SU-DHL-6 (cell line): ENCODE data around the gene VPS41.

Experiments used
- H2AFZ ChIP-seq: fragments of 200-600 bp; sonication (generic); 2 replicates; pipeline ENCODE4 v1.6.1; 2014; ENCODE audit warnings: low read depth, mild to moderate bottlenecking, moderate library complexity, mixed read lengths, antibody characterized with exemption, low read length; ENCODE audit not compliant: severe bottlenecking
- H3F3A ChIP-seq: fragments of 200-600 bp; shearing (Covaris generic); 2 replicates; pipeline ENCODE4 v1.6.0; 2016; ENCODE audit warnings: antibody characterized with exemption, mild to moderate bottlenecking; ENCODE audit not compliant: insufficient read depth
- H3K27ac ChIP-seq: fragments of 200-600 bp; sonication (generic); 2 replicates; pipeline ENCODE4 v1.5.1; 2016; ENCODE audit warnings: low read depth, mild to moderate bottlenecking, low read length, moderate library complexity, mixed read lengths
- H3K27me3 ChIP-seq: fragments of 200-600 bp; sonication (generic), shearing (Covaris generic); 2 replicates; pipeline ENCODE4 v1.6.0; 2014; ENCODE audit warnings: mild to moderate bottlenecking, low read length
- H3K36me3 ChIP-seq: fragments of 200-600 bp; sonication (generic); 2 replicates; pipeline ENCODE4 v1.6.1; 2014; ENCODE audit warnings: mild to moderate bottlenecking, low read length, mixed read lengths
- H3K4me2 ChIP-seq: fragments of 300-600, 200-600 bp; shearing (Covaris generic), sonication (generic); 2 replicates; pipeline ENCODE4 v1.6.0; 2014; ENCODE audit warnings: low read length, low read depth, mild to moderate bottlenecking; ENCODE audit not compliant: poor library complexity, severe bottlenecking
- H3K4me3 ChIP-seq: fragments of 200-600 bp; sonication (generic); 2 replicates; pipeline ENCODE4 v1.5.1; 2014; ENCODE audit warnings: antibody characterized with exemption, low read length, mild to moderate bottlenecking, mixed read lengths; ENCODE audit not compliant: insufficient read depth, poor library complexity, severe bottlenecking
- H3K79me2 ChIP-seq: fragments of 200-600 bp; sonication (generic); 2 replicates; pipeline ENCODE4 v1.6.1; 2014; ENCODE audit warnings: mild to moderate bottlenecking, low read length, moderate library complexity; ENCODE audit not compliant: insufficient read depth
- H3K9ac ChIP-seq: fragments of 200-600 bp; sonication (generic); 2 replicates; pipeline ENCODE4 v1.7.0; 2014; ENCODE audit warnings: mild to moderate bottlenecking, low read length
- H3K9me2 ChIP-seq: fragments of 200-600 bp; sonication (generic); replicated peaks from 2 replicates; pipeline ENCODE4 v1.6.1; 2014; ENCODE audit warnings: low read length; ENCODE audit not compliant: insufficient read depth
- H3K9me3 ChIP-seq: fragments of 200-600 bp; sonication (generic); 2 replicates; pipeline ENCODE4 v1.6.1; 2014; ENCODE audit warnings: low read length, mixed read lengths; ENCODE audit not compliant: insufficient read depth
- H4K20me1 ChIP-seq: fragments of 200-600 bp; sonication (generic); 2 replicates; pipeline ENCODE4 v1.6.1; 2014; ENCODE audit warnings: low read depth, mild to moderate bottlenecking, antibody characterized with exemption, low read length, moderate library complexity, mixed read lengths
- CTCF ChIP-seq: fragments of 200-600 bp; sonication (generic); IDR thresholded peaks from one replicate; pipeline ENCODE4 v1.5.1; 2017; ENCODE audit warnings: antibody characterized with exemption, mild to moderate bottlenecking, low read length, moderate library complexity; ENCODE audit not compliant: insufficient read depth, poor library complexity, severe bottlenecking
- EZH2phosphoT487 ChIP-seq: fragments of 200-600 bp; sonication (generic), shearing (Covaris generic); conservative IDR thresholded peaks from 2 replicates; pipeline ENCODE4 v1.6.1; 2018; ENCODE audit warnings: mild to moderate bottlenecking, antibody characterized with exemption, low read length, moderate library complexity, mixed read lengths

The VPS41 gene

GRCh38 chr7:38740041-38740440 lies 168.9 kb downstream of the VPS41 start:
- no peaks in the 10 kb centered on the region for H3K9me2 ChIP-seq
- no peak overlapping the region for H3K9ac ChIP-seq
- H3K27ac ChIP-seq, result no peak overlapping the region
- peaks cover 15% of the 10 kb centered on the region; the same call in 1 of the 2 replicates for H3K36me3 ChIP-seq
- no peaks in the 10 kb centered on the region for H3K9me3 ChIP-seq
- H2AFZ ChIP-seq, result no peak overlapping the region
- no peak overlapping the region for H3K4me2 ChIP-seq
- no peak overlapping the region for H3K4me3 ChIP-seq
- H3K79me2 ChIP-seq, result no peaks in the 10 kb centered on the region
- no peaks in the 10 kb centered on the region for H4K20me1 ChIP-seq
- TF ChIP-seq EZH2phosphoT487 (no peak), CTCF (no peak)
- no peaks in the 10 kb centered on the region for H3F3A ChIP-seq
- no peaks in the 10 kb centered on the region for H3K27me3 ChIP-seq

GRCh38 chr7:38736138-38736537 lies 172.9 kb downstream of the VPS41 start:
- TF ChIP-seq EZH2phosphoT487 (no peak), CTCF (no peak)
- no peaks in the 10 kb centered on the region for H3F3A ChIP-seq

GRCh38 chr7:38731215-38731614 lies 177.8 kb downstream of the VPS41 start:
- no peaks in the 10 kb centered on the region for H3K9me3 ChIP-seq
- no peak overlapping the region for H2AFZ ChIP-seq
- H3K27ac ChIP-seq, result no peak overlapping the region
- no peaks in the 10 kb centered on the region for H3K9me2 ChIP-seq
- no peaks in the 10 kb centered on the region for H3K27me3 ChIP-seq
- H3K79me2 ChIP-seq, result no peaks in the 10 kb centered on the region
- no peak overlapping the region for H3K4me2 ChIP-seq
- H4K20me1 ChIP-seq, result no peaks in the 10 kb centered on the region
- H3F3A ChIP-seq, result no peaks in the 10 kb centered on the region
- H3K4me3 ChIP-seq, result no peak overlapping the region
- H3K9ac ChIP-seq, result no peak overlapping the region
- TF ChIP-seq CTCF (no peak), EZH2phosphoT487 (no peak)
- H3K36me3 ChIP-seq, result no peaks in the 10 kb centered on the region

More at GRCh38 chr7:38736138-38736537, 172.9 kb downstream of the VPS41 start:
- Histone ChIP-seq H3K4me3 (no peak overlapping the region), H3K9ac (no peak overlapping the region), H2AFZ (no peak overlapping the region), H3K27ac (no peak overlapping the region), H4K20me1 (no peaks in the 10 kb centered on the region), H3K79me2 (no peaks in the 10 kb centered on the region), H3K27me3 (no peaks in the 10 kb centered on the region), H3K9me3 (no peaks in the 10 kb centered on the region), H3K36me3 (no peaks in the 10 kb centered on the region), H3K9me2 (no peaks in the 10 kb centered on the region), H3K4me2 (no peak overlapping the region)
